ENCODE measurements around the gene IGFN1. TPM values are rescaled to one million over a fixed set of nuclear protein-coding genes. Genes with fewer than 3 reads are reported as not detected.

Gene IGFN1
- total and polyA plus RNA-seq, 2 donors from 2014 or later = 2.8 TPM; not detected in 1

DNA sequence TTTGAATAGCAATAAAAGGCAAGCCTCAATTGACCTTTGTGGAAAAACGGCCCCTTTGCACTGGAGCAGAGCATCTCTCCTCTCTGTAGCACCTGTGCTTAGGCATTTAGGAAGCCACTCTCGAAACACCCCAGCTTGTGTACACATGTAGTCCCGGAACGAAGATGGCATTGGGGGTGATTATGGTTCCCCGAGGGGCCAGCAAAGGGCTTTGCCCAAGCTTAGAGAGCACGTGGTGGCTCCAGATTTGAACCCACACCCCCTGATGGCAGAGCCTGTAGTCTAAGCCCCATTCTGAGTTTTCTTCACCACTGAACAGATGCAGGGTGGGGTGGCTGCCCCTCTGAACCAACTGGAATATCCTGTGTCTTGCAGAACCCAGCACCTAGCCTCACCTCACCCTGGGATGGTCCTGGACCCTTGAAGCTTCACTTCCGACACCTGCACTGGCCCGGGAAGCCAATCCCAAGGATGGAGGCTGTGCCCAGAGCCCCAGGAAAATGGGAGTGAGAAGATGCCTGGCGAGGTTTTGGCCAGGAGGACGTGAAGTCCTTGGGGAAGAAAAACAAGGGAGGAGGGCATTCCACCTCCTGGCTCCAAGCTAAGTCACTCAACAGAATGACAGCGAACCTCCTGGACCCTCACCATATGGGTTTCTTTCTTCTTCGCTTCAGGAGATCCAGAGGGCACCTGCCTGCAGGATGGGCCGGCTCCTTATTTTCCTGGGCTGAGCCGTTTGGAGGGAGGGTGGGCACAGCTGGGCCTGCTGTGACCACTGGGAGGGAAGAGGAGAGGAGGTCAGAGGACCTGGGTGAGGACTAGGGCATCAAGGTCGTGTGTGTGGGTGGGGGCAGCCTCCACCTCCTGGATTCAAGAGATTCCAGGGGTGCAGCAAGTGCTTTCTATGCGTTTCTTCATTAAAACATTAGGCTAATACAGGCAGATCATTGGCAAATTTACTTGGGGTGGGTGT is 37.7 kb downstream of the IGFN1 start:
- peak in 1 of 5 donors; percentile 30 for DNase-seq
- Histone ChIP-seq H3K27me3 (ENCODE audit: control insufficient read depth, insufficient read depth, low read length) (no peaks in the 10 kb centered on the region), H3K36me3 (ENCODE audit: control insufficient read depth in 2 of 3, insufficient read depth in 3 of 3, low read length in 3 of 3) (no peaks in the 10 kb centered on the region), H3K9ac (ENCODE audit: low read length in 3 of 3) (no peak overlapping the region), H3K4me1 (ENCODE audit: control insufficient read depth in 2 of 3, insufficient read depth in 2 of 3, low read depth in 1 of 3, low read length in 3 of 3) (no peaks in the 10 kb centered on the region), H3K9me3 (ENCODE audit: control insufficient read depth in 2 of 3, insufficient read depth in 1 of 3, low read length in 3 of 3) (no peaks in the 10 kb centered on the region), H3K27ac (ENCODE audit: low read depth in 2 of 2, low read length in 2 of 2) (no peak overlapping the region), H3K4me3 (ENCODE audit: low read length in 3 of 3) (no peak overlapping the region)
- intact Hi-C loops (cut with DNase I) = no loop called here
- TF ChIP-seq, protein P1, sequence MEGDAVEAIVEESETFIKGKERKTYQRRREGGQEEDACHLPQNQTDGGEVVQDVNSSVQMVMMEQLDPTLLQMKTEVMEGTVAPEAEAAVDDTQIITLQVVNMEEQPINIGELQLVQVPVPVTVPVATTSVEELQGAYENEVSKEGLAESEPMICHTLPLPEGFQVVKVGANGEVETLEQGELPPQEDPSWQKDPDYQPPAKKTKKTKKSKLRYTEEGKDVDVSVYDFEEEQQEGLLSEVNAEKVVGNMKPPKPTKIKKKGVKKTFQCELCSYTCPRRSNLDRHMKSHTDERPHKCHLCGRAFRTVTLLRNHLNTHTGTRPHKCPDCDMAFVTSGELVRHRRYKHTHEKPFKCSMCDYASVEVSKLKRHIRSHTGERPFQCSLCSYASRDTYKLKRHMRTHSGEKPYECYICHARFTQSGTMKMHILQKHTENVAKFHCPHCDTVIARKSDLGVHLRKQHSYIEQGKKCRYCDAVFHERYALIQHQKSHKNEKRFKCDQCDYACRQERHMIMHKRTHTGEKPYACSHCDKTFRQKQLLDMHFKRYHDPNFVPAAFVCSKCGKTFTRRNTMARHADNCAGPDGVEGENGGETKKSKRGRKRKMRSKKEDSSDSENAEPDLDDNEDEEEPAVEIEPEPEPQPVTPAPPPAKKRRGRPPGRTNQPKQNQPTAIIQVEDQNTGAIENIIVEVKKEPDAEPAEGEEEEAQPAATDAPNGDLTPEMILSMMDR (IDR thresholded peaks at IDR 0.05; ENCODE audit: borderline replicate concordance, extremely low read depth, insufficient read depth) = no peak
- no peak for FAIRE-seq

DNA sequence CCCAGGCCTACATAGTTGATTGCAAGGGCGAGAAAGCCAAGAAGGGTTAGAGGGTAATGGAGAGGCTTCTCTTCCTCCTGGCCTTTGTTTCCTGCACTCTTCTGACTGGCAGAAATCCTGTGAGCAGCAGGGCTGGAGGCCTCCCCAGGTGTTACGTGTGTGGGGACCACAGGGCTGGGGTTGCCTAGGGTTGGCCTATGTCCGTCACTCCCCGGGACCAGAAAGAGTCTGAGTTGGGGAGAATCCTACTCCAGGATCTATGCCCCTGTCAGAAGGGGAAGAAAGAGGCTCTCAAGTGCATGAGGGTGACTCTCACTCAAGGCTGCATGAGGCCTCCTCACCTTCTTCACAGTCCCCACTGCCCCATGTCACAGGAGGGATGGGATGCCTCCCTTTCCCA is 38.5 kb downstream of the IGFN1 start:
- TF ChIP-seq, protein P1 (IDR thresholded peaks at IDR 0.05; ENCODE audit: borderline replicate concordance, extremely low read depth, insufficient read depth) = no peak
- no peaks in the 10 kb centered on the region for H3K9me3 ChIP-seq (ENCODE audit: control insufficient read depth in 2 of 3, insufficient read depth in 1 of 3, low read length in 3 of 3)
- H3K27ac ChIP-seq (ENCODE audit: low read depth in 2 of 2, low read length in 2 of 2) = no peak overlapping the region
- no peaks in the 10 kb centered on the region for H3K36me3 ChIP-seq (ENCODE audit: control insufficient read depth in 2 of 3, insufficient read depth in 3 of 3, low read length in 3 of 3)
- H3K4me3 ChIP-seq (ENCODE audit: low read length in 3 of 3) = no peak overlapping the region
- no peak for DNase-seq
- intact Hi-C loops (cut with DNase I) = no loop called here
- no peak for FAIRE-seq
- no peaks in the 10 kb centered on the region for H3K27me3 ChIP-seq (ENCODE audit: control insufficient read depth, insufficient read depth, low read length)
- H3K4me1 ChIP-seq (ENCODE audit: control insufficient read depth in 2 of 3, insufficient read depth in 2 of 3, low read depth in 1 of 3, low read length in 3 of 3) = no peaks in the 10 kb centered on the region
- H3K9ac ChIP-seq (ENCODE audit: low read length in 3 of 3) = no peak overlapping the region

DNA sequence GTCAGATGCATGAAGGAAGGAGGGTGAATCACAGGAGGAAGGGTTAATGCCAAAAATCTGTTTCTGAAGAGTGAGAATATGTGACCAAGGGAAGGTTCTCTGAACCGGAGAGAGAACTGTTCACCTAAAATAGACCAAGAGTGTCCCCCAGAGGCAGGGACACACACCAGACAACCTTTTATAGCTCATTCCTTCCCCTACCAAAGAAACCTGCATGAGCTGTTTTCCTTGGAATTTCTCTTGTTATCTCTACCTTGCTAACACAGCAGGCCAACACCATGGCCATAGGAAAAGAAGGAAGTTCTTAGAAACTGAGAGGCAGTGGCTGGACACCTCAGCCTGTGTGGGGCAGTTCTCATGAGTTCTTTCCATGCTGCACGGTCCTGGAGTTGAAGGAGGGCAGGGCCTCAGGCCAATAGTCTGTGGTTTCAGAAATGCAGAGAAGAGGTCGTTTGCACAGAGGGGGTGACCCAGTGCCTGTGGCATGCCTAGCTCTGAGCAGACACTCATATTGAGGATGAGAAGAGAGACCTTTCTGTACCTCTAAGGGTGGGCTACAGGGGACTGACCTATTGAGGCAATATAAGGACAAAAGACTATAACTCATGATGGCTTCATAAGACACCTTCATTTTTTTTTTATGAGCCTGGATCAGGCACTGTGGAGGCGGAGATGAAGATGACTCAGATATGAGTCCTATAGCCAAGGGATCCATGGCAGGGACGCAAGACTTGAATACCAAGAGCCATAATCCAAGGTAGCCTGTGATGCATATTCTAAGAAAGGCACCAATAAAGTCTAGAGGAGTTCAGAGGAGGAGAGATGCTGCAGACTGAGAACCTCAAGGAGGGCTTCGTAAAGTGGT is 39.4 kb downstream of the IGFN1 start:
- TF ChIP-seq, protein P1 (IDR thresholded peaks at IDR 0.05; ENCODE audit: borderline replicate concordance, extremely low read depth, insufficient read depth) = no peak
- Histone ChIP-seq H3K4me1 (ENCODE audit: control insufficient read depth in 2 of 3, insufficient read depth in 2 of 3, low read depth in 1 of 3, low read length in 3 of 3) (no peaks in the 10 kb centered on the region), H3K27ac (ENCODE audit: low read depth in 2 of 2, low read length in 2 of 2) (no peak overlapping the region), H3K9ac (ENCODE audit: low read length in 3 of 3) (no peak overlapping the region), H3K9me3 (ENCODE audit: control insufficient read depth in 2 of 3, insufficient read depth in 1 of 3, low read length in 3 of 3) (no peaks in the 10 kb centered on the region), H3K36me3 (ENCODE audit: control insufficient read depth in 2 of 3, insufficient read depth in 3 of 3, low read length in 3 of 3) (no peaks in the 10 kb centered on the region), H3K4me3 (ENCODE audit: low read length in 3 of 3) (no peak overlapping the region), H3K27me3 (ENCODE audit: control insufficient read depth, insufficient read depth, low read length) (no peaks in the 10 kb centered on the region)
- intact Hi-C loops (cut with DNase I) = no loop called here
- no peak for DNase-seq
- FAIRE-seq = no peak
